Measurements from ENCODE around the gene HMG20A. TPM values are rescaled to one million over a fixed set of nuclear protein-coding genes. Genes with fewer than 3 reads are reported as not detected.

Gene HMG20A
- total and polyA plus RNA-seq, 9 of the 15 experiments (the other 6 are each of a cell fraction or from before 2014, with no cell fraction given), result 25.0 to 68.1 (median 38.9) TPM

DNA sequence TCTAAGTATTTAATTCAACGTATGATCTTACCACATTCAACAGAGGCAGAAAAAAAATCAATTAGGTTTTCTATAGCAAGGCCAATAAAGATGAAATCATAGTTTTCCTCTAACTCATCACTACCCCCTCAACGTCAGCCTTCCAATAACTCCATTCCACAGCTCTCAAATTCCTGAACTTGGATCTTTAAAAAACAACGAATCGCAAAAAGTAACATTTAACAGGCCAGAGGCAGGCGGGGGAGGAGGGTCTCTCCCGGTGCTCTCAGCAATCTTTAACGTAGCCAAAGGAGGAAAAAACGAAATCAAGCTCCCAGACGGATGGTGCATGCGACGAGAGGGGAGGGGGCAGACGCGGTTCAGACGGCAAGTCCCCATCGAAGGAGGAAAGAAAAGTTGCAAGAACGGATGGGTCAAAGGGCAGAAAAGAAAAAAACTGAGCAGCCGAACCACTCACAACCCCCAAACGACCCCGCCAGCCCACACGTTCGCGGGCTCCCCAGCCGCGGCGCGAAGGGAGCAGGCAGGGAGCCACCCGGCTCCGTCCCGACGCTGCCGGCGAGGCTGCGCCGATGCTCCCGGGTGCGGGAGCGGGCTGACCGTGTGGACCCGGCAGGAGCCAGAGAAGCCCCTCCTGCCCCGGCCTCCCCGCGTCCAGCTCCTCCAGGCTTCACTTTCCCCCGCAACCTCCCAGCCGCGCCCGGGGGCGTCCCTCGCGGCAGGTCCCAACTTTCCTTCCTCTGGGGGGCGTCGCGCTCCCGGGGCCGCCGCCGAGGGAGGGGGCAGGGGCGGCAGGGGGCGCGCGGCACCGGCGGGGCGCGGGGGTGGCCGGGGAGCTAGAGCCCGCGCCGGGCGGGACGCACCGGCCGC, 1.5 kb upstream of the HMG20A start (continued):
- no peak for TF ChIP-seq ZNF551 (CRISPR knock-in tag; IDR thresholded peaks at IDR 0.05)
- TF ChIP-seq, protein P1, sequence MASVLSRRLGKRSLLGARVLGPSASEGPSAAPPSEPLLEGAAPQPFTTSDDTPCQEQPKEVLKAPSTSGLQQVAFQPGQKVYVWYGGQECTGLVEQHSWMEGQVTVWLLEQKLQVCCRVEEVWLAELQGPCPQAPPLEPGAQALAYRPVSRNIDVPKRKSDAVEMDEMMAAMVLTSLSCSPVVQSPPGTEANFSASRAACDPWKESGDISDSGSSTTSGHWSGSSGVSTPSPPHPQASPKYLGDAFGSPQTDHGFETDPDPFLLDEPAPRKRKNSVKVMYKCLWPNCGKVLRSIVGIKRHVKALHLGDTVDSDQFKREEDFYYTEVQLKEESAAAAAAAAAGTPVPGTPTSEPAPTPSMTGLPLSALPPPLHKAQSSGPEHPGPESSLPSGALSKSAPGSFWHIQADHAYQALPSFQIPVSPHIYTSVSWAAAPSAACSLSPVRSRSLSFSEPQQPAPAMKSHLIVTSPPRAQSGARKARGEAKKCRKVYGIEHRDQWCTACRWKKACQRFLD (CRISPR knock-in tag; IDR thresholded peaks at IDR 0.05), result no peak; the same call in 1 of the 2 replicates
- no peak for TF ChIP-seq ARID1B (IDR thresholded peaks at IDR 0.05)
- no peak for TF ChIP-seq PHB2 (IDR thresholded peaks at IDR 0.05; ENCODE audit: low read depth)
- TF ChIP-seq PTRF (tag; IDR thresholded peaks at IDR 0.05), result no peak
- TF ChIP-seq, protein P2, sequence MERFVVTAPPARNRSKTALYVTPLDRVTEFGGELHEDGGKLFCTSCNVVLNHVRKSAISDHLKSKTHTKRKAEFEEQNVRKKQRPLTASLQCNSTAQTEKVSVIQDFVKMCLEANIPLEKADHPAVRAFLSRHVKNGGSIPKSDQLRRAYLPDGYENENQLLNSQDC (CRISPR knock-in tag; IDR thresholded peaks at IDR 0.05), result no peak
- no peak for TF ChIP-seq TFAM (CRISPR knock-in tag; conservative IDR thresholded peaks at IDR 0.05)
- no peak for TF ChIP-seq TARDBP (IDR thresholded peaks at IDR 0.05)
- no peak for TF ChIP-seq ZNF764 (CRISPR knock-in tag; IDR thresholded peaks at IDR 0.05; ENCODE audit: low read depth)
- TF ChIP-seq HIVEP1 (CRISPR knock-in tag; IDR thresholded peaks at IDR 0.05), result no peak
- TF ChIP-seq, protein P3, sequence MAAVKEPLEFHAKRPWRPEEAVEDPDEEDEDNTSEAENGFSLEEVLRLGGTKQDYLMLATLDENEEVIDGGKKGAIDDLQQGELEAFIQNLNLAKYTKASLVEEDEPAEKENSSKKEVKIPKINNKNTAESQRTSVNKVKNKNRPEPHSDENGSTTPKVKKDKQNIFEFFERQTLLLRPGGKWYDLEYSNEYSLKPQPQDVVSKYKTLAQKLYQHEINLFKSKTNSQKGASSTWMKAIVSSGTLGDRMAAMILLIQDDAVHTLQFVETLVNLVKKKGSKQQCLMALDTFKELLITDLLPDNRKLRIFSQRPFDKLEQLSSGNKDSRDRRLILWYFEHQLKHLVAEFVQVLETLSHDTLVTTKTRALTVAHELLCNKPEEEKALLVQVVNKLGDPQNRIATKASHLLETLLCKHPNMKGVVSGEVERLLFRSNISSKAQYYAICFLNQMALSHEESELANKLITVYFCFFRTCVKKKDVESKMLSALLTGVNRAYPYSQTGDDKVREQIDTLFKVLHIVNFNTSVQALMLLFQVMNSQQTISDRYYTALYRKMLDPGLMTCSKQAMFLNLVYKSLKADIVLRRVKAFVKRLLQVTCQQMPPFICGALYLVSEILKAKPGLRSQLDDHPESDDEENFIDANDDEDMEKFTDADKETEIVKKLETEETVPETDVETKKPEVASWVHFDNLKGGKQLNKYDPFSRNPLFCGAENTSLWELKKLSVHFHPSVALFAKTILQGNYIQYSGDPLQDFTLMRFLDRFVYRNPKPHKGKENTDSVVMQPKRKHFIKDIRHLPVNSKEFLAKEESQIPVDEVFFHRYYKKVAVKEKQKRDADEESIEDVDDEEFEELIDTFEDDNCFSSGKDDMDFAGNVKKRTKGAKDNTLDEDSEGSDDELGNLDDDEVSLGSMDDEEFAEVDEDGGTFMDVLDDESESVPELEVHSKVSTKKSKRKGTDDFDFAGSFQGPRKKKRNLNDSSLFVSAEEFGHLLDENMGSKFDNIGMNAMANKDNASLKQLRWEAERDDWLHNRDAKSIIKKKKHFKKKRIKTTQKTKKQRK (IDR thresholded peaks at IDR 0.05; ENCODE audit: borderline replicate concordance, low read depth, low read length), result no peak
- TF ChIP-seq TBL1XR1 (IDR thresholded peaks at IDR 0.05; ENCODE audit: low read length in 2 of 2), result no peak
- no peak for TF ChIP-seq PHF21A (IDR thresholded peaks at IDR 0.05; ENCODE audit: borderline replicate concordance, low read depth)
- TF ChIP-seq, protein P4, sequence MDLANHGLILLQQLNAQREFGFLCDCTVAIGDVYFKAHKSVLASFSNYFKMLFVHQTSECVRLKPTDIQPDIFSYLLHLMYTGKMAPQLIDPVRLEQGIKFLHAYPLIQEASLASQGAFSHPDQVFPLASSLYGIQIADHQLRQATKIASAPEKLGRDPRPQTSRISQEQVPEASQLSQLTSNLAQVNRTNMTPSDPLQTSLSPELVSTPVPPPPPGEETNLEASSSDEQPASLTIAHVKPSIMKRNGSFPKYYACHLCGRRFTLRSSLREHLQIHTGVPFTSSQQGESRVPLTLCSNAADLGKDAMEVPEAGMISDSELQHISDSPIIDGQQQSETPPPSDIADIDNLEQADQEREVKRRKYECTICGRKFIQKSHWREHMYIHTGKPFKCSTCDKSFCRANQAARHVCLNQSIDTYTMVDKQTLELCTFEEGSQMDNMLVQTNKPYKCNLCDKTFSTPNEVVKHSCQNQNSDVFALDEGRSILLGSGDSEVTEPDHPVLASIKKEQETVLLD (IDR thresholded peaks at IDR 0.05), result no peak
- TF ChIP-seq ZNF507 (tag; conservative IDR thresholded peaks at IDR 0.05), result no peak
- TF ChIP-seq, protein P5, sequence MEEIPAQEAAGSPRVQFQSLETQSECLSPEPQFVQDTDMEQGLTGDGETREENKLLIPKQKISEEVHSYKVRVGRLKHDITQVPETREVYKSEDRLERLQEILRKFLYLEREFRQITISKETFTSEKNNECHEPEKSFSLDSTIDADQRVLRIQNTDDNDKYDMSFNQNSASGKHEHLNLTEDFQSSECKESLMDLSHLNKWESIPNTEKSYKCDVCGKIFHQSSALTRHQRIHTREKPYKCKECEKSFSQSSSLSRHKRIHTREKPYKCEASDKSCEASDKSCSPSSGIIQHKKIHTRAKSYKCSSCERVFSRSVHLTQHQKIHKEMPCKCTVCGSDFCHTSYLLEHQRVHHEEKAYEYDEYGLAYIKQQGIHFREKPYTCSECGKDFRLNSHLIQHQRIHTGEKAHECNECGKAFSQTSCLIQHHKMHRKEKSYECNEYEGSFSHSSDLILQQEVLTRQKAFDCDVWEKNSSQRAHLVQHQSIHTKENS (CRISPR knock-in tag; IDR thresholded peaks at IDR 0.05), result no peak
- TF ChIP-seq, protein P6, sequence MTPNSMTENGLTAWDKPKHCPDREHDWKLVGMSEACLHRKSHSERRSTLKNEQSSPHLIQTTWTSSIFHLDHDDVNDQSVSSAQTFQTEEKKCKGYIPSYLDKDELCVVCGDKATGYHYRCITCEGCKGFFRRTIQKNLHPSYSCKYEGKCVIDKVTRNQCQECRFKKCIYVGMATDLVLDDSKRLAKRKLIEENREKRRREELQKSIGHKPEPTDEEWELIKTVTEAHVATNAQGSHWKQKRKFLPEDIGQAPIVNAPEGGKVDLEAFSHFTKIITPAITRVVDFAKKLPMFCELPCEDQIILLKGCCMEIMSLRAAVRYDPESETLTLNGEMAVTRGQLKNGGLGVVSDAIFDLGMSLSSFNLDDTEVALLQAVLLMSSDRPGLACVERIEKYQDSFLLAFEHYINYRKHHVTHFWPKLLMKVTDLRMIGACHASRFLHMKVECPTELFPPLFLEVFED (CRISPR knock-in tag; conservative IDR thresholded peaks at IDR 0.05), result no peak
- TF ChIP-seq ZNF561 (CRISPR knock-in tag; conservative IDR thresholded peaks at IDR 0.05), result no peak
